ACC112 (cell line): ENCODE measurements around the gene PIK3C2B.

Experiments
- H2AFZ ChIP-seq: fragments of 200-600 bp; sonication (generic); one replicate; pipeline ENCODE4 v1.6.0; 2017; ENCODE audit warnings: antibody characterized with exemption, low read length; ENCODE audit not compliant: unreplicated experiment
- H3K27ac ChIP-seq: fragments of 200-600 bp; sonication (generic); 2 replicates; pipeline ENCODE4 v1.5.1; 2014; ENCODE audit warnings: low read depth, mild to moderate bottlenecking, antibody characterized with exemption, low read length, moderate library complexity
- H3K27me3 ChIP-seq: fragments of 200-600 bp; sonication (generic); 2 replicates; pipeline ENCODE4 v1.6.1; 2014; ENCODE audit warnings: mild to moderate bottlenecking, antibody characterized with exemption, low read length, moderate library complexity, mixed read lengths; ENCODE audit not compliant: insufficient read depth
- H3K36me3 ChIP-seq: fragments of 200-600 bp; sonication (generic); 2 replicates; pipeline ENCODE4 v1.6.1; 2016; ENCODE audit warnings: mild to moderate bottlenecking, antibody characterized with exemption, low read length, moderate library complexity, mixed read lengths; ENCODE audit not compliant: insufficient read depth
- H3K4me1 ChIP-seq: fragments of 200-600 bp; sonication (generic); one replicate; pipeline ENCODE4 v1.6.1; 2016; ENCODE audit warnings: low read length, mixed read lengths; ENCODE audit not compliant: insufficient read depth, unreplicated experiment, control insufficient read depth
- H3K4me3 ChIP-seq: fragments of 200-600 bp; sonication (generic); 2 replicates; pipeline ENCODE4 v1.5.1; 2014; ENCODE audit warnings: mild to moderate bottlenecking, low read depth, low read length
- H3K79me2 ChIP-seq: fragments of 200-600 bp; sonication (generic); one replicate; pipeline ENCODE4 v1.6.0; 2016; ENCODE audit warnings: low read length; ENCODE audit not compliant: control insufficient read depth, unreplicated experiment, insufficient read depth

PIK3C2B gene

GRCh38 chr1:204507317-204508105, 12.9 kb upstream of the PIK3C2B start:
- peak overlapping the region; percentile 78 for H3K27ac ChIP-seq
- H3K36me3 ChIP-seq: no peaks in the 10 kb centered on the region
- no peaks in the 10 kb centered on the region for H3K27me3 ChIP-seq
- no peaks in the 10 kb centered on the region for H3K4me1 ChIP-seq
- H3K79me2 ChIP-seq: no peaks in the 10 kb centered on the region
- peak overlapping the region; percentile 78 for H3K4me3 ChIP-seq
- H2AFZ ChIP-seq: peak overlapping the region; percentile 95

GRCh38 chr1:204506969-204507316, 12.3 kb upstream of the PIK3C2B start:
- Histone ChIP-seq H3K36me3 (no peaks in the 10 kb centered on the region), H3K27me3 (no peaks in the 10 kb centered on the region), H3K27ac (peak overlapping the region; percentile 78), H3K4me1 (no peaks in the 10 kb centered on the region), H2AFZ (peak overlapping the region; percentile 94), H3K4me3 (peak overlapping the region; percentile 78), H3K79me2 (no peaks in the 10 kb centered on the region)

DNA sequence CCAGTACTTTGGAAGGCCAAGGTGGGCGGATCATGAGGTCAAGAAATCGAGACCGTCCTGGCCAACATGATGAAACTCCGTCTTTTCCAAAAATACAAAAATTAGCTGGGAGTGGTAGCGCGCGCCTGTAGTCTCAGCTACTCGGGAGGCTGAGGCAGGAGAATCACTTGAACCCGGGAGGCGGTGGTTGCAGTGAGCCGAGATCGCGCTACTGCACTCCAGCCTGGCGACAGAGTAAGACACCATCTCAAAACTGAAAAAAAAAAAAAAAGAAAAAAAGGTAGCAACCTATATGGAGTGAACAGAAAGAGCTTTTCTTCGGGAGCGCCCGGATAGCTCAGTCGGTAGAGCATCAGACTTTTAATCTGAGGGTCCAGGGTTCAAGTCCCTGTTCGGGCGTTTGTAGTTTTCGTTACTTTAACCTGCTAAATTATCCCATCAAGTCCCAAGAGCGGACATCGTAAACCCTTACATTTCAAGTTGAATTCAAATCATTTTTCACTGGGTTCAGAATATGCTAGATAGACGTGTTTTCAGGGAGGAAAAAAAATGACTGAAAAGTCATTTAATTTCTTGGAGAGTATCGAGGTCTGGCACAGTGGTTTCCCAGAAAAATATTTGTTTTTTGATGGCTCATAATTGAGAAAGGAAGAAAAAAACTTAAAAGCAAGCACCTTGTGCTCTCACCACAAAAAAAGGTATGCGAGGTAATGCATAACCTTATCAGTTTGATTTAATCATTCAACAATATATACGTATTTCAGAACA, 11.8 kb upstream of the PIK3C2B start:
- H3K79me2 ChIP-seq: no peaks in the 10 kb centered on the region
- no peaks in the 10 kb centered on the region for H3K27me3 ChIP-seq
- peak overlapping the region; percentile 67 for H3K4me3 ChIP-seq
- no peaks in the 10 kb centered on the region for H3K36me3 ChIP-seq
- H3K27ac ChIP-seq: peak overlapping the region; percentile 61
- peak overlapping the region; percentile 52 for H2AFZ ChIP-seq
- no peaks in the 10 kb centered on the region for H3K4me1 ChIP-seq

- no peaks in the 10 kb centered on the region for H3K79me2 ChIP-seq
- no peaks in the 10 kb centered on the region for H3K4me1 ChIP-seq
- H3K27ac ChIP-seq: no peak overlapping the region
- peak overlapping the region; percentile 52 for H2AFZ ChIP-seq
- no peaks in the 10 kb centered on the region for H3K36me3 ChIP-seq
- peak overlapping the region; percentile 55 for H3K4me3 ChIP-seq
- H3K27me3 ChIP-seq: no peaks in the 10 kb centered on the region
Measured at GRCh38 chr1:204505674-204506200, 11.1 kb upstream of the PIK3C2B start.

DNA sequence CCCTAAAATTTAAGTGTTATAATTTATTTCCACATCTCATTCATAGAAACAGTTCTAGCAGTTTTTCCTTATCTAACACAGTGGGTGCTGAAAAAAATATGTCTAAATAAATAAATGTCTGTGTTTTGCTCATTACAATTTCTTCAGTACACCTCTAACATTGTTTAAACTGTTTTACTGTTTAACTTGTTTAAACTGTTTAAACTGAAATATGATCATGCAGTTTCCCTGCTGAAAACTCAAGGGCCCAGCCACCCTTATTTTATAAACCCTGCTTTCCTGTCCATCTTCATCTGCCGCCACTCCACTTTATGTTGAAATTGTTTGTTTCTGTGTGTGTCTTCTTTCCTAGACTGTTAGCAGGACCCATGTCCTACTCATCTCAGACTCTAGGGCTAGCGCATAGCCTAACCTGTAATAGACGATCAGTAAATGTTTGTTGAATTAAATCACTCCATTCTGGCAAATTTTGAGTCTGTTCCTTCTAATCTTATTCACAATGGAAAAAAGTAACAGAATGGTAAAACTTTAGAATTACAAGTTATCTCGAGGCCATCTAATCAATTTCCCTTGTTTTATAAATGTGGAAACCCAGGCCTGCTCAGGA, 9.4 kb upstream of the PIK3C2B start:
- H2AFZ ChIP-seq: no peak overlapping the region
- no peaks in the 10 kb centered on the region; the same call in 1 of the 2 replicates for H3K27me3 ChIP-seq
- no peak overlapping the region for H3K27ac ChIP-seq
- H3K4me3 ChIP-seq: no peak overlapping the region
- H3K4me1 ChIP-seq: no peaks in the 10 kb centered on the region
- no peaks in the 10 kb centered on the region for H3K36me3 ChIP-seq
- H3K79me2 ChIP-seq: no peaks in the 10 kb centered on the region

DNA sequence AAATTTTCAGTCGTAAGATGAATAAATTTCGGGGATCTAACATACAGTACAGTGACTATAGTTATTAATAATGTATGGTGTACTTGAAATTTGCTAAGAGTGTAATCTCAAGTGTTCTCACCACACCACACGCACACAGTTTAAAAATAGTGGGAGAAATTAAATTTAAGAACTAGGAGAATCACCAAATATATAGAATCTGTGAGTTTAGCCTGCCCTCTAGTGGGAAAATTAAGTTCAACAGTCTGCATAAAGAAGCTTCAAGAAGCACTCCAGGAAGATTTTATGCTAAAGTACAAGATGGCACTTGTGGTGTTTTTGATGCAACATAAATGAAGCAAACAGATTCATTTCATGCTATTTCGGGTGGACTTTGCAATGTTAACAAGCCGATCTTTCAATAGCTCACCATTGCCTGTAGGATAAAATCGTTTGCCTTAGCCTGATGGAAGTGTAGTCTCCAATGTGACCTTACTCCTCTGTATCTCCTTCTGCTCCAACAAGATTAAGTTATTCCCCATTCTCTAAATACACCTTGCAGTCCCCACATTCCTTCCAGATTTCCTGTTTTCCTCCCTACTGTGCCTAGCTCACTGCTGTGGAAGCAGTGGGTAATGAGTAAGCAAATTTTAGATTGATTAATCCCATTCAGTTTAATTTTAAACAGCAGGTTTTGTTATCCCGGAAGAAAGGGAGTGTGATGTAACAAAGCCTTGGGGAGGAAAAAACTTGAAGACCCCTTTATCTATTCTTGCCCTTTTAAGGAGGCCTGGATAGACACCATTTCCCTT, 8.7 kb upstream of the PIK3C2B start:
- no peaks in the 10 kb centered on the region; the same call in 1 of the 2 replicates for H3K27me3 ChIP-seq
- no peaks in the 10 kb centered on the region for H3K79me2 ChIP-seq
- H3K4me3 ChIP-seq: no peak overlapping the region
- no peaks in the 10 kb centered on the region for H3K36me3 ChIP-seq
- no peak overlapping the region for H3K27ac ChIP-seq
- H2AFZ ChIP-seq: no peak overlapping the region
- no peaks in the 10 kb centered on the region for H3K4me1 ChIP-seq

GRCh38 chr1:204502241-204502640, 7.6 kb upstream of the PIK3C2B start:
- Histone ChIP-seq H3K27me3 (no peaks in the 10 kb centered on the region; the same call in 1 of the 2 replicates), H3K4me3 (no peak overlapping the region), H2AFZ (no peak overlapping the region), H3K4me1 (no peaks in the 10 kb centered on the region), H3K27ac (no peak overlapping the region), H3K79me2 (no peaks in the 10 kb centered on the region), H3K36me3 (no peaks in the 10 kb centered on the region)

DNA sequence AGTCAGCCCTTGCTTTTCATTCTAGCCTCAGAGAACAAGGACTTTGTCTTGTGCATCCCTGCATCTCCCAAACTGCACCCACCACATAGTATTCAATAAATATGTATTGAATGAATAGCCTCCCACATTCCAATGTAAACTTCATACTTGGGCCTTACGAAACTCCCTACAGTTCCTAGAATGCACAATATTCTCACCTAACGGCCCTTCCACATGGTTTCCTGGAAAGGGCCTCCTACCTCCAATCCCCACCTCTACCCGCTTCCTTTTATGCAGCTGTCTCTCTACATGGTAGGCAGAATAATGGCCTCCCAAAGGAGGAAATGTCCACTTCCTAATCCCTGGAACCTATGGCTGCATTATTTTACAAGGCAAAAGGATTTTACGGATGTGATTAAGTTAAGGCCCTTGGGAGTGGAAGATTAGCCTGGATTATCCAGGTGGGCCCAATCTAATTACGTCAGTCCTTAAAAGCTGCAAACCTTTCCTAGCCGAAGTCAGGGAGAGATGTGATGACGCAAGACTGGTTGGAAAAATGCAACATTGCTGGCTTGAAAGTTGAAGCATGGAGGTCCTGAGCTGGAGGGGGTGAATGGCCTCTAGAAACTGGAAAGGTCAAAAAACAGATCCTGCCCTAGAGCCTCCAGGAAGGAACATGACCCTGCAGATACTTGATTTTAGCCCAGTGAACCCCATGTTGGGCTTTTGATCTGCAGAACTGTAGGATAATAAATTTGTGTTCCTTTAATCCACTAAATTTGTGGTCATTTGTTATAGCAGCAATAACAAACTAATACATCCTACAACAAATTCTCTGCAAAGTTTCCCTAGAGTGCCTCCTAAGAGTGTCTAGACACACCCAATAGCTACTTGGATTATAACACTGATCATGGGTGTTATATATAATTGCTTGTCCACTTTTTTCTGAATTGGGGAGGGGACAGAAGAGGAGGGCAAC, 5.2 kb upstream of the PIK3C2B start:
- no peak overlapping the region for H3K4me3 ChIP-seq
- peaks cover 7% of the 10 kb centered on the region for H3K27me3 ChIP-seq
- no peak overlapping the region for H3K27ac ChIP-seq
- H3K79me2 ChIP-seq: no peaks in the 10 kb centered on the region
- H3K36me3 ChIP-seq: no peaks in the 10 kb centered on the region
- no peak overlapping the region for H2AFZ ChIP-seq
- H3K4me1 ChIP-seq: no peaks in the 10 kb centered on the region

DNA sequence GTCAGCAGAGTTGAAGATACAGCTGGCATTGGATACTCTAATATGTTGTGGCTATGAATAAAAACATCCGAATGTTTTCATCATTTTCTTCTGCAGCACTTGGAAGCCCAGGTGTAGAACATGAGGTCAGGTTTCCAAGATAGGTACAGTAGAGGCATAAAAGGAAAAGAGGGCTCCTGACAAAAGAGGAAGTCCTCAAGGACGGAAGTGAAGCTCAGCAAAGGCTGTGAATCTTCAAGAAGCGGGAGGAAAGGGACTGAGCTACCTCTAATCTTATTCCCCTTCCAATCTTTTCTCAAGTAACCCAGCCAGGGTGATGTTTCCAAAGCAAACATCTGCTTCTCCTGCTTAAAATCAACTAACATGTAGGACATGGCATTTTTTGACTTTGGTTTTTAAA, 4.4 kb upstream of the PIK3C2B start:
- H3K79me2 ChIP-seq: no peaks in the 10 kb centered on the region
- H3K36me3 ChIP-seq: no peaks in the 10 kb centered on the region
- H3K27me3 ChIP-seq: peaks cover 8% of the 10 kb centered on the region
- H3K4me3 ChIP-seq: no peak overlapping the region
- no peak overlapping the region for H2AFZ ChIP-seq
- no peaks in the 10 kb centered on the region for H3K4me1 ChIP-seq
- H3K27ac ChIP-seq: no peak overlapping the region
